ENCODE measurements around the gene PDE9A. TPM values are rescaled to one million over a fixed set of nuclear protein-coding genes. Genes with fewer than 3 reads are reported as not detected.

Gene PDE9A
- total RNA-seq, 4 donors from 2014 or later: 2.9 to 16.9 (median 7.0) TPM

DNA sequence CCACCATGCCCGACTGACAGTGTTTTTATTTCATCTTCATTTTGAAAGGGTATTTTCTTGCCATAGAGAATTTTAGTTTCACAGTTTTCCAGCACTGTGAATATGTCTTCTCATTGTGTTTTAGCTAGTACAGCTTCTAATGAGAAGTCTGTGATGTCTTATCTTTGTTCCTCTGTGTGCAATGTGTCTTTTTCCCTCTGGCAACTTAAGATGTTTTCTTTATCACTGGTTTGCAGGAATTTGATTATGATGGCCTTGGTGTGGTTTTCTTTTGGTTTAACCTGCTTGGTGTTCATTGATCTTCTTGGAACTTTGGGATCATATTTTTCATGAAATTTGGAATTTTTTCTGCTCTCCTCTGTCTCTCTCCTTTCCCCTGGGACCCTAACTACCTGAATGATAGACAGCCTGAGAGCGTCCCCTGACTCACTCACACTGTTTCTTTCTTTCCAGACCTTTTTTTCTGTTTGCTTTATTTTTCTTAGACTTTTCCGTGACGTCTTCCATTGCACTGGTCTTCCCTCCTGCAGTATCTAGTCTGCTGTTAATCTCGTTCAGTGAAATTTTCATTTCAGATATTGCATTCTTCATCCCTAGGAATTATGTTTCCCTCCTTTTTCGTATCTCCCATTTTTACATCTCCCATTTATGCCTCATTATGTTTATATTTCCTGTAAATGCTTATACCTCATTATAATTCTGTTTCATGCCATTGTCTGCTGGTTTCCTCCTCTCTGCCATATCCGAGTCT, 48.5 kb downstream of the PDE9A start:
- DNase-seq (ENCODE audit: low spot score) (no peak), ATAC-seq (ENCODE audit: low FRiP score) (no peak)
- TF ChIP-seq CTCF (IDR thresholded peaks at IDR 0.05): no peak

DNA sequence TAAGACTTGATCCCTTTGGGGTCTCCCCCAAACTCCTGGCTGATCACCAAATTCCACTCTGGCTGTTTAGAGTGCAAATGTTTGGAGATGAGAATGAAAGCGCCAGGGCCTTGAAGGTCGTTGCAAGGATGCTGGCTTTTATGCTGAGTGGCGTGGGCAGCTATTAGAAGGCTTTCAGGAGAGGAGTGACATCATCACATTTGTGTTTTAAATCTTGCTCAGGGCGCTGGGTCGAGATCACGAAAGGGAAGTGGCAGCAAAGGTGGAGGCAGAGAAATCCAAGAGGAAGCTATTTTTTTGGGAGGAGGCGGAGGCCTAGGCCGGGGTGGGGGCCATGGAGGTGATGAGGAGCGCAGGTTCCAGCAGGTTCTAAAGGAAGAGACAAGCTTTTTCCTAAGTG, 49.3 kb downstream of the PDE9A start:
- DNase-seq (ENCODE audit: low spot score) (no peak), ATAC-seq (ENCODE audit: low FRiP score) (no peak)
- TF ChIP-seq CTCF (IDR thresholded peaks at IDR 0.05): no peak

GRCh38 chr21:42703136-42703908, 49.9 kb downstream of the PDE9A start:
- TF ChIP-seq CTCF (IDR thresholded peaks at IDR 0.05): no peak
- DNase-seq (ENCODE audit: low spot score): no peak
- ATAC-seq (ENCODE audit: low FRiP score): no peak

GRCh38 chr21:42703965-42704364, 50.5 kb downstream of the PDE9A start:
- no peak for TF ChIP-seq CTCF (IDR thresholded peaks at IDR 0.05)
- no peak for DNase-seq (ENCODE audit: low spot score)
- ATAC-seq (ENCODE audit: low FRiP score): no peak

DNA sequence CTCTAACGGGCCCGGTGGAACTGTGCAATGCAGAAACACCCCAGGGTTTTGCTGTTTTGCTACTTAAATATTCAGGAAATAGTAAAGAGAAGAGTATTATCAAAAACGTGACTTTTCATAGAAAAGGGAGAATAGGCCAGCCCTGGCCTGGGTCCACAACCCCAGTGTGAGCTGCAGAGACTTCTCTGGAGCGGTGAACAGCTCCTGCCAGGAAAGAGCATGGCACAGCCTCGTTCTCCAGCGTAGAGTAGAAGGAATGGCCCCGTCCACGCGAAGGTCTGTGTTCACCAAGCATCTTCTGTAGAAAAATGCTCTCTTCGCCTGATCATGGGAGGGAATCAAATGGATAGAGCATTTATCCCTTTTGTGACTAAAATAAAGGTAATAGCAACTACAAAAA, 51.4 kb downstream of the PDE9A start:
- no peak for TF ChIP-seq CTCF (IDR thresholded peaks at IDR 0.05)
- ATAC-seq (ENCODE audit: low FRiP score): no peak

DNA sequence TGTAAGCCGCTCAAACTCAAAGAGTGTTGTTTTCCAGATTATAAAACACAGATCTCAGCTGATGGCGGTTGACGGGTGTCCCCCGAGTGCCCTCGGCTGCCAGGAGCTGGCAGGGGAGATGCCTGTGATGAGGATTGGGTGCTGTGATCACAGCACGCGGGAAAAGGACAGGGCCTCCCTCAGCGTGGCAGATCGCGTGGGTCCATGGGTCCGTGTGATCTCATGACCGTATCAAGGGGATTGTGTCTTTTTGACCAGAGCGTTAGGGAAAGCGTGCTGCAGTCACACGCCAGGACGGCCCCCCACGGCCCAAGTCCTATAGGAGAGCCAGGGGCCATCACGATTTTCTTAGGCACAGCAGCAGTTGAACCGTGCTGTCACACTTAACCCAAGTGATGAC, 51.9 kb downstream of the PDE9A start:
- DNase-seq (ENCODE audit: low spot score): no peak
- no peak for TF ChIP-seq CTCF (IDR thresholded peaks at IDR 0.05)
- ATAC-seq (ENCODE audit: low FRiP score): no peak

More for the DNA sequence above, 51.4 kb downstream of the PDE9A start:
- DNase-seq (ENCODE audit: low spot score): no peak
